HG03469 (cell line): ENCODE data around the gene XPO6.
"Not testable (repeated sequence)": the region's sequence is repeated elsewhere in the genome, so short reads cannot be mapped to it uniquely, and the experiment has no call there.

Experiments used
- ATAC-seq: cut with Tn5 transposase; IDR thresholded peaks from one replicate; pipeline ENCODE4 v1.9.1; 2021; ENCODE audit warnings: mild to moderate bottlenecking, moderate library complexity, moderate number of reproducible peaks; ENCODE audit not compliant: unreplicated experiment

Gene XPO6

GRCh38 chr16:28118637-28119036 lies 93.1 kb downstream of the XPO6 start:
- no peak for ATAC-seq

- ATAC-seq, result no peak
Measured at GRCh38 chr16:28117168-28117565, 94.6 kb downstream of the XPO6 start.

GRCh38 chr16:28115866-28116265 lies 95.9 kb downstream of the XPO6 start:
- not testable (repeated sequence) for ATAC-seq

GRCh38 chr16:28112908-28113307 lies 98.9 kb downstream of the XPO6 start:
- ATAC-seq, result no peak

- ATAC-seq, result no peak
Measured at GRCh38 chr16:28110977-28111376, 100.8 kb downstream of the XPO6 start.

- no peak for ATAC-seq
Measured at GRCh38 chr16:28110479-28110878, 101.3 kb downstream of the XPO6 start.

- ATAC-seq, result no peak
Measured at GRCh38 chr16:28110074-28110473, 101.7 kb downstream of the XPO6 start.

GRCh38 chr16:28108590-28109247 lies 103.0 kb downstream of the XPO6 start:
- ATAC-seq, result no peak

GRCh38 chr16:28107232-28107631 lies 104.5 kb downstream of the XPO6 start:
- no peak for ATAC-seq

- ATAC-seq, result no peak
Measured at GRCh38 chr16:28106467-28107215, 105.1 kb downstream of the XPO6 start.

- no peak for ATAC-seq
Measured at GRCh38 chr16:28105954-28106353, 105.8 kb downstream of the XPO6 start.

- ATAC-seq, result no peak
Measured at GRCh38 chr16:28105297-28105696, 106.5 kb downstream of the XPO6 start.

GRCh38 chr16:28104404-28104803 lies 107.4 kb downstream of the XPO6 start:
- no peak for ATAC-seq

GRCh38 chr16:28103516-28104170 lies 108.1 kb downstream of the XPO6 start:
- no peak for ATAC-seq

GRCh38 chr16:28101533-28101890 lies 110.3 kb downstream of the XPO6 start:
- no peak for ATAC-seq

- no peak for ATAC-seq
Measured at GRCh38 chr16:28100810-28101532, 110.8 kb downstream of the XPO6 start.

GRCh38 chr16:28098959-28099945 lies 112.5 kb downstream of the XPO6 start:
- no peak for ATAC-seq

GRCh38 chr16:28098171-28098958 lies 113.4 kb downstream of the XPO6 start:
- no peak for ATAC-seq
